GM19043 (cell line): ENCODE data around the gene KLHL15.
"Not testable (repeated sequence)": the region's sequence is repeated elsewhere in the genome, so short reads cannot be mapped to it uniquely, and the experiment has no call there.

Experiments
- ATAC-seq: cut with Tn5 transposase; IDR thresholded peaks from one replicate; pipeline ENCODE4 v1.9.1; 2021; ENCODE audit warnings: low read depth; ENCODE audit not compliant: unreplicated experiment

Gene KLHL15

DNA sequence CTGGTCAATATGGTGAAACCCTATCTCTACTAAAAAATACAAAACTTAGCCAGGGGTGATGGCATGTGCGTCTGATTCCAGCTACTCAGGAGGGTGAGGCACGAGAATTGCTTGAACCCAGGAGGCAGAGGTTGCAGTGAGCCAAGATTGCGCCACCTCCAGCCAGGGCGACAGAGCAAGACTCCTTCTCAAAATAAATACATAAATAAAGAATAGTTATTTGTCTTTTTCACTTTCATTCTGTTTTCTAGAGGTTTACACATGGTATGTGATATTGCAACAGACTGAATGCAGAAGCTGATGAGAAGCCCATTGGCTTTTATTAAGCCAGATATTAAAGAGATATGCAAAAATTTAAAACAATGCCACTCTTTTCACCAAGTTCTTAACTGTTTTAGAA lies 8.2 kb downstream of the KLHL15 start:
- ATAC-seq = no peak

DNA sequence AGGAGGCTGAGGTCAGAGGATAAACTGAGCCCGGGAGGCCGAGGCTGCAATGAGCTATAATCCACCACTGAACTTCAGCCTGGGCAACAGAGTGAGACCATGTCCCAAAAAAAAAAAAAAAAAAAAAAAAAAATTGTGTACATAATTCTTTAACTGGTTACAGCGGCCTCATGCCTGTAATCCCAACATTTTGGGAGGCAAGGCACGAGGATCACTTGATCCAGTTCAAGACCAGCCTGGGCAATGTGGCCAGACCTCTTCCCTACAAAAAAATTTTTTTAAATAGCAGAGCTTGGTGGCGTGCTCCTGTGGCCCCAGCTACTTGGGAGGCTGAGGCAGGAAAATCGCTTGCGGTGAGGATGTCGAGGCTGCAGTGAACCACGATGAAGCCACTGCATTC lies 9.3 kb downstream of the KLHL15 start:
- no peak for ATAC-seq

DNA sequence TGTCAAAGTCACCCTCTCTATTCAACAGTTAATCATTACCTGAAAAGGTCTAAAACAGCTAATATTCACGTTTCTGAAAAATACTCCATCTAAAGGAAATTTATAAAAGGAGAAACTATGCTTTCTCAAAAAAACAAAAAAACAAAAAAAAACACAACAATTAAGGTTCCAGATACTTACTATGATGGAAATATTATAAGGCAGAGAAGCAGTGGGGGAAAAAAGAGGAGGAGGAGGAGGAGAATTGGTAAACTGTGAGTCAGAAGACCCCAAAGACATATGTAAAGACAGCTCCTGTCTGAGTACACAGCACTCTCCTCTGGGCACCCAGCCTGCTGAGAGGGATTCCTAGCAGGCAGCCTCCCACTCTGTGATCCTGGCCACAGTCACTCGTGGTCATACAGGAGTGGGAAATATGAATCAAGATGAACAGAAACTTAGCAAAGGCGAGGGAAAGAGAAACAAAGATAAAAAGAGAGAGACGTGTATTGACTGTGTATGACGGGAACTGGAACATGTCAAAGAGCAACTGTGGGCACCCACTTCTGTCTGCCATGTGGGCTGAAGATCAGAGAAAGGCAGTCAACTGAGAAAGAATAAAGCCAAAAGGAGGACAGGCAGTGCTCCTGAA lies 12.5 kb downstream of the KLHL15 start:
- ATAC-seq = peak; percentile 69

DNA sequence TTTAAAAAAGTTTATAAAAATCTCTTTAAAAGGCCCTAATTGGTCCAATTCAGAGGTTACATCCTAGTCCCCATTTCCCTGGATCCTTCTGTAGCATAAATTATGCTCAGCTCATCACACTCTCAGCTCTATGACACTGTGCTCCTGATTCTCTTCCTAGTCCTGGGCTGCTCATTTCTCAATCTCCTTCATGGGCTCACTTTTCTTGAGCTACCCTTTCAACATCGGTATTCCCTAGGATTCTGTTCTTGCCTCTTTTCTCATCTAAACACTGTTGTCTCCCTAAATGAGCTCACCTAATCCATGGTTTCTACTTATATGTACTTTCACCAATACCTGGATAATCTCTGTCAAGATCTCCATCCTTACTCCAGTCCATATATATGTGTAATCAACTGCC lies 14.7 kb downstream of the KLHL15 start:
- ATAC-seq = no peak

DNA sequence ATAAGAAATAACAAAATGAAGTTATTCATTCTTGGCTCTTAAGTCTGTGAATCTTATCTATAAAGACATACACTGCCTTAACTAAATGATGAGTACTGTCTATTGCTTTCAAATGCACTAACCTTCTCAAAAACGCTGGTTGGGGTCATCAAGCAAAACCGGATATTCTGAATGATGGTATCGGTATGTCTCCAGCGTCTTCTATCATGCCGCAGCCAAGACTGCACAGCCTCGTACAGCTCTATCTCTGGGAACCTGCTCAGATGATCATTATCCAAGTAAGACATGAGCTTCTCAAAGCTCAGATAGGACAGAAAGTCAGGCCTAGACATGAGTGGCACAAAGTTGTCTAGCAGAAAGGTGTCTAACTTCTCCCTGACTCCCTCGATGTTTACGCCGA lies 21.1 kb downstream of the KLHL15 start:
- ATAC-seq = no peak

DNA sequence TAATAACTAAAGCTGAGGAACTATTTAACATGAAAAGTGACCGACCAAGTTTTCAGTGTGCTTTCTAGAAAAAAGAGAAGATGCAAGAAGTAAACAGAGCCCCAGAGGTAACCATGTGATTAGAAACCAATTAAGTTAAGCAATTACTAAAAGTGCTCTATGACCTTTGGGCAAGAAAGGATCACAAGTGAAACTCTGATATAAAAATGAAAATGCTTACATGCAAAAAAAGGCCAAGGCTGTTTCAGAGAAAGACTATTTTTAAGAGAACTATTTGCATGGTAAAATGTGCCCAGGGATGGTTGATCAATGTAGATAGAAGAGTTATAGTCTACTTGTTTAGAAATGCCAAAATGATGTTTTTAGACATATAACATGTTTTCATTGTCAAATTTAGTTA lies 22.0 kb downstream of the KLHL15 start:
- peak; percentile 52 for ATAC-seq

DNA sequence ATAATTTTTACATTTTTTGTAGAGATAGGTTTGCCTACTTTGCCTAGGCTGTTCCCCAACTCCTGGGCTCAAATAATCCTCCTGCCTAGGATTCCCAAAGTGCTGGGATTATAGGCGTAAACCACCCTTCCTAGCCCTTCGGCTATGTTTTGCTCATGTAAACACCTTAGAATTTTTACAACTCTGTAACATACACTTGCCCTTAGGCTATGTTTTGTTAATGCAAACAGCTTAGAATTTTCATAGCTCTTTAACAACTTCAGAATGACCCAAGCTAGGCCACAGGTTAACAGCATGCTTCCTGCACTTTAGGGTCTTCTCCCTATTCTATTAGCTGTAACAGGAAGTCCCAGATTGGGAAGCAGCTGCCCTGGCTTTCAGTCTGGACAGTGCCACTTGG lies 24.2 kb downstream of the KLHL15 start:
- ATAC-seq = no peak

DNA sequence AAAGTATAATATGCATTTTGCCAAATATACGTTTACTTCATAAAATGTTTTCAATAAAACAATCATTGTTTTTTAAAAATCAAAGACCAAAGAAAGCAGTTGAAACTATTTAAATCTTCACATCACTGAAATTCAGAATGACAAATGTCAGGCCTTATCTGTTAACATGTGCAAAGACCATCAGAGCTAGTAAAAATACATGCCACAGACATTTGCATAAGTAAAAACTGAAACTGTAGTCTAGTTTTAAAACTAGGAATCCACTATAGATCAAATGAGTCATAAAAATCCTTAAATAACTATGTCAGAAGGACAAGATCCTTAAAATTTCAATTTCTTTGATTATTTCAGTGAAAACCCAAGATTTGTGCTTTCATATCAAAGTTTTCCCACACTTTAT lies 24.8 kb downstream of the KLHL15 start:
- ATAC-seq = peak; percentile 67

DNA sequence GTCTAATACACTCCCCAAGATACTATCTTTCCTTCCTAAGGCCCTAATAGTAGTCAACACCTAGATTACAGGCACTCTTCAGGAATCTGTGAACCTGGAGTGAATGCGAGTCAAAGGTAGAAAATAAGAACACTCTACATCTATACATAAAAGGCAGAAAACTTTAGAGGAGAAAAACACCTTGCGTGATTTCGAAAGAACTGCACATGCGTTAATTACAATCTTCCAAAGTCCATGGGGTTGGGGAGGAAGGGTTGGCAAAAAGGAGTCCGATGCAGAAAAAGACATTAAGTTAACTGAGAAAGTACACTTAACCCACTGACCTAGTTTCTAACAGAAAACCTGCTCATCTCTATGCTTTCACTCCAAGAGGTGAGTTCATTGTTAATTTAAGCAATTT lies 27.3 kb downstream of the KLHL15 start:
- ATAC-seq = no peak

DNA sequence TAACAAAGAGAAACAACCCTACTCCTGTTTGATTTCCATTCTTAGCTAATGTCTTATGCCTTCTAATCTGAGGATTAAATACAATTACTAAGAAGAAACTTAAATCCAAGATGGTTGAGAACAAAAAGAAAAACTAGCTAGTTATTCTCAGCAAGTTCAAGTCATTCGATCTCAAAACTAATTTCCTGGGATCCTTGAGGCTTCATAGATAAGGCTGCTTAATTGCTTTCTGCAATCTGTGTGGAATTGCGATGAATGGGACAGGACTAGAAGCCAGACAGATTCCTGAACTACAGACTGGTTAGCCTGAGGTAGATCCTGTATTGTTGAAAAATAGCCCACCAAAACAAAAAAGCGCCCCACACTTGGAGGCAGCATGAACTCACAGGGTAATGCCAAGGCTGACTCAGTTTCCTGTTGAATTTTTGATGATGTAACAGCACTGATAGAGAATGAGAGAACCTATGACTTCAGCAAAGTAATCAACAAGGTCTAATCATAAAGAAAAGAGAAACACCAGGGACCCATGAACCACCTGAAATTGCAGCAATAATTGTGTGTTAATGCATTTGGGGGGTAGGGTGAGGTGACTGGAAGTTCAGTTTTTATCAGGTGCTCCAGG lies 33.9 kb downstream of the KLHL15 start:
- ATAC-seq = no peak

DNA sequence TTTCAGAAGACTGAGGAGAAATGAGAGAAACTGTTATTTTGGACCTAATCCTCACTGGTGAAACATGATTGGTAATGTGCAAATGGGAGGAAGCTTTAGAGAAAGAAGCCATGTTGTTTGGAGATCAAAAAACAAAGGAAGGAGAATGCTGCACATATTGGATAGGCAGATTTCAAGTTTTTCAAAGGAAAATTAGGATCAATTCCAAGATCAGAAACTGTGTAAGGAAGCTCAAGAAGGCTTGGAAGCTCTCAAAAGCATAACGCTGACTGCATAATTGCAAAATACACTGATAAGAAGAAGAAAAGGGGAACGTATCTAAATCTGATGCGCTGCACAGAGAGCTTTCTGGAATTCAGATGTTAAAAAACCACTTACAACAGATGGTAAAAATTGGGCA lies 34.6 kb downstream of the KLHL15 start:
- no peak for ATAC-seq

DNA sequence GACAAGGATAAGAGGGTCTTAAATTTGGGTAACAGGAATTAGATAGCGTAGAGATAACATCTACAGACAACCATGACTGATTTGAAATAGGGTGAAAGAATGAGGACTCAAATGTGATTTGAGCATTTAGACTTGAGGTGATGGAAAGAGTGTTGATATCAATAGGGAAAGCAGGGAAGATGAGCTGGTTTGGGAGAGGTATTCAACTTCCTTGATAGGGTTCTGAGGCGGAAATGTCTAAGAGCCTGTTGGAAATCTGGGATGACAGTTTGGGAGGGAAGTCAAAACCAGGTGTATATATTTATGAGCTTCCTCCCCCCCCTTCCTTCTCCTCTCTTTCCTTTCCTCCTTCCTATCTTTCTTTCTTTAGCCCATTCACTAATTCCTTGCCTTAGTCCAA lies 36.5 kb downstream of the KLHL15 start:
- ATAC-seq = no peak

DNA sequence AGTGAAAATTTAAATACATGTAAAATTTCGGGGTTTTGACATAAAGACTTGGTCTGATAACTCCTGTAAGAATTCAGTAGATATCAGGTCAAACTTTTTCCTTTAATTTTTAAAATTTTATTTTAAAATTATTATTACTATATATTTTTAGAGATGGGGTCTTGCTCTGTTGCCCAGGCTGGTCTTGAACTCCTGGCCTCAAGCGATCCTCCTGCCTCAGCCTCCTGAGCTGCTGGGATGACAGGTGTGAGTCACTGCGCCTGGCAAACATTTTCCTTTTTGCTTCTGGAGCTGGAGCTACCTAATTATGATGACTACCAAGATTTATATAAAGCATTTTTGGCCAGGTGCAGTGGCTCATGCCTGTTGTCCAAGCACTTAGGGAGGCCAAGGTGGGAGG lies 37.3 kb downstream of the KLHL15 start:
- no peak for ATAC-seq

DNA sequence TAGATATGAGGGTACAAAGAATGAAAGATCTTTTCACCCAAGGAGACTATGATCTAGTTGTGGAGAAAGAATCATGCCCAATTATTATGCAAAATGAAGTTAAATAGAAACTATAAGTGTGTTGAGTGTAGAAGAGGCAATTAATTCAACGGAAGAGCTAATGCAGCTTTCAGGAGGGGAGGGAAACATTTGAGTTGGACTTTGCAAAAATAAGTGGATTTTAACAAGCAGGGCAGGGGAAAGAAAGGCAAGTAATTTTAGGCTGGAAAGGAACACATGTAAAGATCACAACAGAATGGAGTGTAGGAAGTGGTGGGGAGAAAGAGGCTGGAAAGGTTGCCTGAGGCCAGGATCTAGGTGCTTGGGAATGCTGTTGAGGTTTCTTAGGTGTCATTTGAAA lies 44.1 kb downstream of the KLHL15 start:
- ATAC-seq = no peak

DNA sequence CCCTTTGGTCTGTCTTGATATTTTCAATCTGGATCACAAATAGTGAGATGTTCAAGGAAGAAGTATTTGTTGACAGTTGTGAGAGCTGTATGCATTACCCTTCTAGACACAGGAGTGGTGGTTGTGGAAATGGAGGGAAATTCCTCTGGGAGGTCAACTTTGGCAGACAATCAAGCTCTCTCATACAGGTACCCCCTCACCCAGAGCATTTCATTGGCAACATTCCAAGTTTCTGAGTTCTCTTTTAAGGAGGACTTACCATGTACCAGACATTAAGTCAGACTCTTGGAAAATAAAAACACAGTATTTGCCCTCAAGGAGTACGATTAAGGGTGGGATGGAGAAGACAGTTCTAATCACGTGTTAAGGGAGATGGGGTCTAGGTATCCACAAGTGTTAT lies 45.3 kb downstream of the KLHL15 start:
- no peak for ATAC-seq

DNA sequence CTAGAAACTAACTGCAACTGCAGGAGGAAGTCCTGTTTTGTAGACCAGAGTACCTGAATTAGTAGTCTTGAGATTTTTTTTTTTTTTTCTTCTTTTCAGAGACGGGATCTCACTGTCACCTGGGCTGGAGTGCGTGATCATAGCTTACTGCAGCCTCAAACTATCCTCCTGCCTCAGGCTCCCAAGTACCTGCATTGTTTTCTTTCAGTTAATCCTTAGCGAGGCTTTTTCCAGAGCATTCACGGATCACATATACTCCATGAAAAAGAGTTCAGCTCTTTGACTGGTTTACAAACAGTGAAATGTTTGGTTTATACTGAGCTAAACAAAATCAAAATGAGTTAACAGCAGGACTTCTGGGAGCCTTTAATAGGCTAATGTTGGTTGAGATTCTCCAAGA lies 45.8 kb downstream of the KLHL15 start:
- ATAC-seq = no peak

DNA sequence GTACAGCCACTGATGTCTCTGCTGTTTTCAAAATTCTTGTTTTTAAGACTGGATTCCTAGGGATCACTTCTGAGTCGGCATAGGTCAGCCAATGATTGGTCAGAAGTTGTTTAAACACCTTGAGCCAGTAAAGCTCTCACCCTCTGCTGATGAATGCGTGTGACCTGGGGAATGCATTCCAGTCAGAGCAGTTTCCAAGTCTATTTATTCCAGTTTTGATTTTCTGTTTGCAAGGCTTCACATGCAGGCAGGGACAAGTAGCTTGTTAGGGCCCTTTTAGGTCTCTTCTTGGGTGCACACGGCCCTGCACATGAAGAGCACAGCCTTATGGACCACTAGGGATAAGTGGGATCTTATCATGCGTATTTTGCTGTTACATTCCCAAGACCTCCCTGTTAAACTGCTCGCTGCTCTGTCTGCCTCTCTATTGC lies 47.0 kb downstream of the KLHL15 start:
- no peak for ATAC-seq

DNA sequence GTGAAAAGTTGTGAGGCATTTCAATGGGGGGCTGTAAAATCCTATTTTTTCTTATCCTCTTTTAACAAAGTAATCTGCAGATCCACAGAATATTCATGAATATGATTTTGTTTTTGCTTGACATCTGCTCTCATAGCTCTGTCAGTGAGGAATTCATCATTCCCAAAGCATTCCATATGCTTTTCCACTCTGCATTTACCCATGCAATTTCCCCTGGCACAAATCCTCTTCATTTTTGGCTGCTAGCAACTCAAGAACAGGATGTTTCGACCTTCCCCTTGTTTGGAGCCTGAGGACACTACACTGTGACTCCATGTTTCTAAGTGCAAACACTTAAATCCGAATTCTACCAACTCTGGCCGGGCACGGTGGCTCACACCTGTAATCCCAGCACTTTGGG lies 48.5 kb downstream of the KLHL15 start:
- ATAC-seq = no peak

DNA sequence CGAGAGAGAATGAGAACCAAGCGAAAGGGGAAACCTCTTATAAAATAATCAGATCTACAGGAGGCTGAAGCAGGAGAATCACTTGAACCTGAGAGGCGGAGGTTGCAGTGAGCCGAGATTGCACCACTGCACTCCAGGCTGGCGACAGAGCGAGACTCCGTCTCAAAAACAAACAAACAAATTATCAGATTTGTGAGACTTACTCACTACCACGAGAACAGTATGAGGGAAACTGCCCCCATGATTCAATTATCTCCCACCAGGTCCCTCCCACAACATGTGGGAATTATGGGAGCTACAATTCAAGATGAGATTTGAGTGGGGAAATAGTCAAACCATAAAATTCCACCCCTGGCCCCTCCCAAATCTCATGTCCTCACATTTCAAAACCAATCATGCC lies 61.4 kb downstream of the KLHL15 start:
- ATAC-seq = not testable (repeated sequence)

DNA sequence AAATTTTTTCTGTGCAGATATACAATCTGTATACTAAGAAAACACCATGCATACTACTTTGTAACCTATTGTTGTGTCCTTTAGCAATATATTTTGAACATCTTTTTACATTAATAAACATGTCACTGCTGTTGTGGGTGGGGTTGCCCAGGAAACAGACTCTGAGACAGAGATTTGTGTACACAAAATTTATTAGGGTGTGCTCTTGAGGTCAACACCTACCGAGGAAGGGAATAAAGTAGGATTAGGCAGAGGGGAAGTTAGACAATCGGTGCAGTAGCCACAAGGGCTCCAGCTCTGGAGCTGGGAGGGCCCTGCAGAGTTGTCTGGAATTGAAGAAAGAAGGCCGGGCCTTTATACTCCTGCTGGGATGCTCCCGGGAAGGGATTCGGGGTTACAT lies 62.8 kb downstream of the KLHL15 start:
- ATAC-seq = no peak

DNA sequence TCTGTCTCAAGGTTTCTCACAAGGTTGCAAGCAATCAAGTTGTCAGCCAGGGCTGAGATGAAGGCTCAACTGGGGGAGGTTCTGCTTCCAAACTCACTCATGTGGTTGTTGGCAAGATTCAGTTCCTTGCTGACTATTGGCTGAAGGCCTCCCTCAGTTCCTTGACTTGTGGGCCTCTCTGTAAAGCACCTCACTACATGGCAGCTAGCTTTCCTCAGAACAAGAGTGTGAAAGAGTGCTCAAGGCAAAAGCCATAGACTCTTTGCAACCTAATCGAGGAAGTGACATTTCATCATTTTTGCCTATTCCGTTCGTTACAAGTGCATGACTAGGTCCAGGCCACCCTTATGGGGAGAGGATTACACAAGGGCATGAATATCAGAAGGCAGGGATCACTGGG lies 67.2 kb downstream of the KLHL15 start:
- ATAC-seq = no peak

DNA sequence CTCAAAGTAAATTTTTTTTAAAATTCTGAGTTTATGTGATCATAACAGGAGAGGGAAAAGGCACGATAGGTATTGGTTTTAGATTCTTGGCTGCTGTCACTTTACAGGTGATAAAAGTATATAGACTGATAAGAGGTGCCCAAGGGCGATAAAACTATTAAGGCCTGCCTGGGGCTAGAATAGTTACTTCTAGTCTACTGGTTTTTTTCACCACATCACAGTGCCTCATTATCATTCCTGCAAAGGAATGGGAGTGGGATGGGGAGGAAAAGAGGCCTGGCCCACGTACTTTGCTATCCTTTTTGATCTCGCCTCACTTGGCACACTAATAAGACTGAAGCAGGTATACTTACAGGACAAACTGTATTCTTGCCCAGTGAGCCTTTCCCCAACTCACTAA lies 72.6 kb downstream of the KLHL15 start:
- no peak for ATAC-seq

DNA sequence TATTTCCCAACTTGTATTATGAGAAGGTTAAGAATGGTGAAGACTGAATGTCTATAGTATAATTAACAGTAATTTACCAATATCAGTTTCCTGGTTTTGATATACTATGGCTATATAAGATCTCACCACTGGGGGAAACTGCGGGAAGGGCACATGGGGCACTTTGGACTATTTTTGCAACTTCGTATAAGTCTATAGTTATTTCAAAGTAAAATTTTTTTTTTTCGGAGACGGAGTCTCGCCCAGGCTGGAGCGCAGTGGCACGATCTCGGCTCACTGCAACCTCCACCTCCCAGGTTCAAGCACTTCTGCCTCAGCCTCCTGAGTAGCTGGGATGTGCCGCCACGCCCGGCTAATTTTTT lies 73.1 kb downstream of the KLHL15 start:
- ATAC-seq = no peak
